HG03025 (cell line): Measurements from ENCODE around the gene RPRD1A.
"Not testable (repeated sequence)": the region's sequence is repeated elsewhere in the genome, so short reads cannot be mapped to it uniquely, and the experiment has no call there.

Experiments
- ATAC-seq: cut with Tn5 transposase; IDR thresholded peaks from one replicate; pipeline ENCODE4 v1.9.1; 2021; ENCODE audit warnings: mild to moderate bottlenecking, moderate library complexity; ENCODE audit not compliant: unreplicated experiment, low FRiP score

Gene RPRD1A

GRCh38 chr18:36078751-36079529 lies 11.6 kb upstream of the RPRD1A start:
- ATAC-seq: no peak

- ATAC-seq: not testable (repeated sequence)
These were observed 10.4 kb upstream of the RPRD1A start for GRCh38 chr18:36077764-36078163.

- no peak for ATAC-seq
These were observed 8.7 kb upstream of the RPRD1A start for GRCh38 chr18:36075862-36076587.

- ATAC-seq: no peak
These were observed 7.1 kb upstream of the RPRD1A start for GRCh38 chr18:36074435-36074834.

- ATAC-seq: no peak
These were observed 6.3 kb upstream of the RPRD1A start for GRCh38 chr18:36073676-36074075.

- not testable (repeated sequence) for ATAC-seq
These were observed 5.0 kb upstream of the RPRD1A start for GRCh38 chr18:36072406-36072805.

GRCh38 chr18:36066686-36067054 lies 689 bp downstream of the RPRD1A start:
- ATAC-seq: peak; percentile 6

GRCh38 chr18:36066001-36066400 lies 1.4 kb downstream of the RPRD1A start:
- no peak for ATAC-seq

GRCh38 chr18:36064809-36065079 lies 2.6 kb downstream of the RPRD1A start:
- ATAC-seq: not testable (repeated sequence)

- ATAC-seq: no peak
These were observed 3.1 kb downstream of the RPRD1A start for GRCh38 chr18:36064027-36064808.

GRCh38 chr18:36058674-36059073 lies 8.7 kb downstream of the RPRD1A start:
- no peak for ATAC-seq

GRCh38 chr18:36051760-36052159 lies 15.6 kb downstream of the RPRD1A start:
- no peak for ATAC-seq

GRCh38 chr18:36050479-36050878 lies 16.9 kb downstream of the RPRD1A start:
- ATAC-seq: no peak

GRCh38 chr18:36047521-36047920 lies 19.8 kb downstream of the RPRD1A start:
- ATAC-seq: no peak

- ATAC-seq: no peak
These were observed 20.5 kb downstream of the RPRD1A start for GRCh38 chr18:36046898-36047297.

GRCh38 chr18:36045241-36045991 lies 21.9 kb downstream of the RPRD1A start:
- ATAC-seq: no peak

GRCh38 chr18:36043153-36043552 lies 24.2 kb downstream of the RPRD1A start:
- no peak for ATAC-seq

GRCh38 chr18:36041146-36041545 lies 26.2 kb downstream of the RPRD1A start:
- ATAC-seq: no peak

GRCh38 chr18:36038102-36038663 lies 29.2 kb downstream of the RPRD1A start:
- ATAC-seq: no peak

- ATAC-seq: no peak
These were observed 32.1 kb downstream of the RPRD1A start for GRCh38 chr18:36035253-36035652.
